Right ventricle myocardium superior (tissue), 1 donor: ENCODE data around the gene TBCD. TPM values are rescaled to one million over a fixed set of nuclear protein-coding genes. Genes with fewer than 3 reads are reported as not detected.

Experiments
- ATAC-seq: fragments of 200-7000 bp; cut with Tn5 transposase; one replicate; pipeline ENCODE4 v1.9.1; 2020; ENCODE audit warnings: mild to moderate bottlenecking; ENCODE audit not compliant: poor library complexity
- DNase-seq: peaks from one replicate; pipeline ENCODE4 v3.0.0-alpha.2; 2020
- intact Hi-C: fragments of 100-400 bp; cut with DNase I; formaldehyde crosslinking; loops from one replicate; pipeline ENCODE4 v1.11.2; 2022
- total RNA-seq: library from RNA; stranded (reverse); fragmentation: NEBNext Ultra II Directional; extraction: Animal tissue kit (Norgen Biotek cat#: 25700); gene quantifications from one replicate; pipeline ENCODE4 v1.2.1, GENCODE V29; 2021
- donor health status: DM: no; HTN: yes; CAD: no; lungs with severe emphysema.

Gene TBCD
- total RNA-seq, 1 donor from 2014 or later, result 45.1 TPM

GRCh38 chr17:82858376-82859126, 106.7 kb downstream of the TBCD start:
- ATAC-seq (no peak), DNase-seq (no peak)
- intact Hi-C loops, result no loop called here

- DNase-seq, result peak; percentile 69
- intact Hi-C loops, result no loop called here
Observed at GRCh38 chr17:82859431-82860403, 107.9 kb downstream of the TBCD start.

GRCh38 chr17:82860606-82861392, 108.9 kb downstream of the TBCD start:
- no peak for DNase-seq
- ATAC-seq, result no peak
- intact Hi-C loops, result no loop called here

More at GRCh38 chr17:82859431-82860403, 107.9 kb downstream of the TBCD start:
- ATAC-seq, result peak; percentile 47

GRCh38 chr17:82861393-82861775, 109.5 kb downstream of the TBCD start:
- ATAC-seq, result no peak
- intact Hi-C loops, result no loop called here
- DNase-seq, result no peak

GRCh38 chr17:82862191-82862590, 110.3 kb downstream of the TBCD start:
- DNase-seq, result no peak
- no peak for ATAC-seq
- intact Hi-C loops, result no loop called here

GRCh38 chr17:82862737-82863382, 111.0 kb downstream of the TBCD start:
- no peak for ATAC-seq
- intact Hi-C loops, result no loop called here
- DNase-seq, result no peak

- ATAC-seq (no peak), DNase-seq (no peak)
- intact Hi-C loops, result no loop called here
Observed at GRCh38 chr17:82863383-82863940, 111.6 kb downstream of the TBCD start.

- peak; percentile 12 for ATAC-seq
- DNase-seq, result no peak
- intact Hi-C loops, result no loop called here
Observed at GRCh38 chr17:82863941-82864712, 112.3 kb downstream of the TBCD start.

- DNase-seq (no peak), ATAC-seq (no peak)
- intact Hi-C loops, result no loop called here
Observed at GRCh38 chr17:82864713-82865248, 112.9 kb downstream of the TBCD start.

- DNase-seq (no peak), ATAC-seq (no peak)
- intact Hi-C loops, result no loop called here
Observed at GRCh38 chr17:82865274-82865673, 113.4 kb downstream of the TBCD start.

- intact Hi-C loops, result no loop called here
- DNase-seq (no peak), ATAC-seq (no peak)
Observed at GRCh38 chr17:82865774-82866395, 114.0 kb downstream of the TBCD start.

- ATAC-seq (peak; percentile 58), DNase-seq (no peak)
- intact Hi-C loops, result no loop called here
Observed at GRCh38 chr17:82866590-82867191, 114.8 kb downstream of the TBCD start.

GRCh38 chr17:82867763-82868325, 116.0 kb downstream of the TBCD start:
- no peak for ATAC-seq
- intact Hi-C loops, result no loop called here
- DNase-seq, result no peak

GRCh38 chr17:82868715-82869131, 116.9 kb downstream of the TBCD start:
- intact Hi-C loops, result no loop called here
- no peak for ATAC-seq
- DNase-seq, result no peak

- intact Hi-C loops, result no loop called here
- no peak for DNase-seq
- ATAC-seq, result no peak
Observed at GRCh38 chr17:82869536-82869935, 117.7 kb downstream of the TBCD start.

GRCh38 chr17:82870091-82870491, 118.2 kb downstream of the TBCD start:
- intact Hi-C loops, result no loop called here
- no peak for DNase-seq

More at GRCh38 chr17:82870091-82870491, 118.2 kb downstream of the TBCD start:
- ATAC-seq, result no peak
